Measurements from ENCODE around the gene ZNF599.
"Not testable (repeated sequence)": the region's sequence is repeated elsewhere in the genome, so short reads cannot be mapped to it uniquely, and the experiment has no call there.

The ZNF599 gene

DNA sequence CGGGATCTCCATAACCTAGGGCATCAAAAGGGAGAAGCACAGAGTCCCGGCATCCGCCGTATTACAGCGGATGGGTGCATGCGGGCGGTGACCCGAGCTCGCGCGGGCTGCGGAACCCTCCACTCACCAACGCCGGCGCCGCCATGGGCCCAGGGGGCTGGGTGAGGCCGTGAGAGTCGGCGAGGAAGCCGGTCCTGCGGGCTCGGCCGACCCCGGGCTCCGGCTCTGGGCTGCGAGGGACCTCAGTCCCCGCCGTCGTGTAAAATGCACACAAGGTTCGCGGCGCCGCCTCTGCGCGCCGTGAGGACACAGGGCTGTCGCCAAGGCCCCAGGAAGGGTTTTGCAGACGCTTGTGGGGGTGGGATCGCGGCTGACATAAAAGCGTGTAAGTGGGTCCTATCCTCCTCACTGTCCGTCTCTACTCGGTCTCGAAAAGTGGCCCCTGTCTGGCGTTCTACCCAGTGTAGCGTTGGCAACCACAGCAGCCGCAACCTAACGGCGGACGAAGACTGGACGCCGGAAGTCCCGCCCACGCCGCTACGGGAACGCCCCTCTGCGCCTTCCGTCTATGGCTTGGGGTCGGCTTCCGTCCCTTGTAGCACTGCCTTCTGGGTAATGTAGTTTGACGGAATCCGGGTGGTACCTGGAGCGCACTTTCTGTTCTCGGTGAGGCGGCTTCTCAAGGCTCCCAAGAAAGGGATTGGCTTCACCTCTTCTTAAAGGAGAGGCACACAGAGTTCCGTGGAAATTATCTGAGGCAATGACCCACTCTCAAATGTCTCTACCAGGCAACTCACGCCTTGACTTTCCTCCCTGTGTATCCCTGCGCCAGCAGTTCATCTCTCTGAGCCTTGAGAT, at the start of gene ZNF599:
Gene ZNF599 (minus strand): TSS at position 519 of the 858 bp plus-strand sequence. CDS start 374 bp downstream, at position 145.
- DNase-seq (ENCODE audit: low read depth) = peak; percentile 81

DNA sequence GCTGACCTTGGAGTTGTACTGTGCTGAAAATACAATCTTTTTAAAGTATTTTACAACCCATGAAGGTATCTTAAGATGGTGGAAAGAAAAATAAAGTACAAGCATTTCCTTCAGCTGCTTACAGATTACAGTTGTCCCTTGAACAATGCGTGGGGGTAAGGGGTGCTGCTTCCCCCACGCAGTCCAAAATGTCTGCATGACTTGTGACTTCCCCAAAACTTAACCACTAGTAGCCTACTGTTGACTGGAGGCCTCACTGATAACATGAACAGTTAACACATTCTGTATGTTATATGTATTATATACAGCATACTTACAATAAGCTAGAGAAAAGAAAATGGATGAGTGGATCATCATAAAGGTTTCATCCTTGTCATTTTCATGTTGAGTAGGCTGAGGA, 45.3 kb upstream of the ZNF599 start:
- no peak for DNase-seq (ENCODE audit: low read depth)

DNA sequence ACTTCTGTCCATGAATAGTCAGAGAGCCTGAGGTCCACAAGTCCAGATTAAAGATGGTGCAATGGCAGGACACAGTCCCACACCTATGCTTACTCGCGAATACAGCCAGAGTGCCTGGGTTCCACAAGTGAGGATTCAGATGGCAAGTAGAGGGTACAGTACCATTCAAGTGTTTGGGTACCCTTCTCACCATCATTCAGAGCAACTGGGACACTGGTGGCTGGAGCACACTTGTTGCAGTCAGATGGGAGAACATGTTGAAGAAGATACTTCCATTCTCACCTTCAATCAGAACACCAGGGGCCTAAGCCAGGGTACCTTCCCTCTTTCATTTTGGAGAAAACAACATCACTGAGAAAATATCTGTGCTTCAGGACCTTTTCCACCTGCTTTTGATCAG, 43.7 kb upstream of the ZNF599 start:
- no peak for DNase-seq (ENCODE audit: low read depth)

DNA sequence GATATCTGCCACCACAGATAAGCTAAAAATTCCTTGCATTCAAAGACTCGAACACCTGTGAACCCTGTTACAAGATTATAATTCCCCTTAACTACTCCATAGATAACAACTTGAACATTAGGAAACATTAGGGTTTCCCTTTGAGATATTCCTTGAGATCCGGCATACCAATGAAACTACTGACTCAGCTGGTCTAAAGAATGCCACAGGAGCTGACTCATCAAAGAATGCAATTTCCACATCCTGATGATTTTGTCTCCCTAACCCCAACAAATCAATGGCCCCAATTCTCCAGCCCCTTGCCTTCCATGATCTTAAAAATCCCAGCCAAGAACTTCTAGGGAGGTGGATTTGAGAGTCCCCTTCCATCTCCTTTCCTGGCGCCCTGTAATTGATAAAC, 35.6 kb upstream of the ZNF599 start:
- DNase-seq (ENCODE audit: low read depth) = peak; percentile 5

DNA sequence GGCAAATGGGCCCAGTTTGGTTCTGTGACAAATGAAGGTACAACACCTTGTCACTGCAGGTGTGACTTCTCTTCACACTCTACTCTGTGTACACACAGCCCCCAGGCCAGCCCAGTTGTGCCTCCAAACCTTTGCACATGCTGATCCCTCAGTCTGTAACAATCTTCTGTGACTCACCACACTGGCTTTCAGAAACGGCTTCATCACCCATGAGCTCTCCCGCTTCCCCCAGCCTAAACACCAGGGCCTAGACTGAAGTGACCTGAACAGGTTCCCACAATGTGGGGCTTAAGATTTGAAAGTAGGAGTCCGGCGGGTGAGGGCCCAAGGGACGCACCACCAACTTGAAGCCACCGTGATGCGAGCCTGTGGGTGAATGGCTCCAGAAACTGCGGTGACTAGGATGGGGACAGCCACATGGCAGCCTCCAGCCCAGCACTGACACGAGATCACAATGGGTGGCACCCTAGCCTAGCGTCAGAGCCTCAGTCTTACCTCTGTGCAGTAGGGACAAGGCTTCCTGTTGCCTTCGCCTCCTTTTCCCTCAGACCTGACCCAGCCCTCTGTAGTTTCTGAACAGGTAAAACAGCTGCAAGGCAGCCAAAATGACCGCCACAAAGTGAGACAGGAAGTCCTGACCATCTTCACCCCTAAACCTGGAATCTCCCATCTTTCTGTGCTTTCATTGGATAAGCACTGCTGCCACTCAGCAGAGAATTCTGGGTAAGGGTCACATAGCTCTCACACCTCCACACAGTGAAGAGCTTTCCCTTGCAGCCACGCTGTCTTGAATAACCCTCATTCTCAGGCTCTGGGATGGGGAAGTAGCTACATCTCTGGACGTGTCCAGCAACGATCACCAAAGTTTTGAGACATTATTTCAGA, 34.2 kb upstream of the ZNF599 start:
- no peak for DNase-seq (ENCODE audit: low read depth)

DNA sequence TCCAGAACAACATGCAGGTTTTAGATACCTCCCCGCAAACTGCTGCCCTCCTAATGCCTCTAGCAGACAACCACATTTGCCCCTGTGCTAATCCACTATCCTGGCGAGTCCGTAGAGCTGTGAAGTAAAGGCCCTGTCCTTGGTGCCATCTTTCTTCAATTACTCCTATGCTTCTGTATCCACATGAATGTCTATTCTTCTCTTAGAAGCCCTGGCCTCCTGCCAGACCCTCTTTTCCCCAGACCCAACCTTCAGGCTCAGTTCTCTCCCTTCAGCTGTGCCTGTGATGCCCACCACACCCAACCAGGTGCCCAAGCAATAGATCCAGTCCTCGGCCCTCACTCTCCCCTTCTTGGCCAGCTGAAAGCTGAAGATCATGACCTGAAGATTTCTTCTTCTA, 31.1 kb upstream of the ZNF599 start:
- no peak for DNase-seq (ENCODE audit: low read depth)

DNA sequence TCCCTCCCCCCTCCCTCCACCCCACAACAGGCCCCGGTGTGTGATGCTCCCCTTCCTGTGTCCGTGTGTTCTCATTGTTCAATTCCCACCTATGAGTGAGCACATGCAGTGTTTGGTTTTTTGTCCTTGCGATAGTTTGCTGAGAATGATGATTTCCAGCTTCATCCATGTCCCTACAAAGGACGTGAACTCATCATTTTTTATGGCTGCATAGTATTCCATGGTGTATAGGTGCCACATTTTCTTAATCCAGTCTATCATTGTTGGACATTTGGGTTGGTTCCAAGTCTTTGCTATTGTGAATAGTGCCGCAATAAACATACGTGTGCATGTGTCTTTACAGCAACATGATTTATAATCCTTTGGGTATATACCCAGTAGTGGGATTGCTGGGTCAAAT, 23.9 kb upstream of the ZNF599 start:
- DNase-seq (ENCODE audit: low read depth) = not testable (repeated sequence)

DNA sequence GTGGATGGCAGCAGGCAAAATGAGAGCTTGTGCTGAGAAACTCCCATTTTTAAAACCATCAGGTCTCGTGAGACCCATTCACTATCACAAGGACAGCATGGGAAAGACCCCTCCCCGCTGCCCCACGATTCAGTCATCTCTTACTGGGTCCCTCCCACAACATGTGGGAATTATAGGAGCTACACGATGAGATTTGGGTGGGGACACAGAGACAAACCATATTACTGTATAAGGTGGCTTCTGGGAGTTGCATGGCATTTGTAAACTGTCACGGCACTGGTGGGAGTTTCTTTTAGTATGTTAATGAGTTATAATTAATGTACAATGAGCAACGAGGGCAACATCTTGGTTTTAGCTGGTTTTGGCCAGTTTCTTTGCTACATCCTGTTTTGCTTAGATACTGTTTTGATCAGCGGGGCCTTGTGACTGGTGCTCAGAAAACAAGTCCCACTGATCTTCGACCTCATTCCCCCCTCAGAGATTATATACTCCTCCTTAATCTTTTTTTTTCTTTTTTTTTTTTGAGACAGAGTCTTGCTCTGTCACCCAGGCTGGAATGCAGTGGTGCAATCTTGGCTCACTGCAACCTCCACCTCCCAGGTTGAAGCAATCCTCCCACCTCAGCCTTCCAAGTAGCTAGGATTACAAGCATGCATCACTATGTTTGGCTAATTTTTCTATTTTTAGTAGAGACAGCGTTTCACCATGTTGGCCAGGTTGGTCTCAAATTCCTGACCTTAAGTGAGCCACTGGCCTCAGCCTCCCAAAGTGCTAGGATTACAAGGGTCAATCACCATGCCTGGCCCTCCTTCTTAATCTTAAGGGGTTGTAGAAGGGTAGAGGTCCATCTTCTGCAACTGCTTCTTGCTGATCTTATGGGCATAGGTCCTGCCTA, 21.3 kb upstream of the ZNF599 start:
- DNase-seq (ENCODE audit: low read depth) = no peak

DNA sequence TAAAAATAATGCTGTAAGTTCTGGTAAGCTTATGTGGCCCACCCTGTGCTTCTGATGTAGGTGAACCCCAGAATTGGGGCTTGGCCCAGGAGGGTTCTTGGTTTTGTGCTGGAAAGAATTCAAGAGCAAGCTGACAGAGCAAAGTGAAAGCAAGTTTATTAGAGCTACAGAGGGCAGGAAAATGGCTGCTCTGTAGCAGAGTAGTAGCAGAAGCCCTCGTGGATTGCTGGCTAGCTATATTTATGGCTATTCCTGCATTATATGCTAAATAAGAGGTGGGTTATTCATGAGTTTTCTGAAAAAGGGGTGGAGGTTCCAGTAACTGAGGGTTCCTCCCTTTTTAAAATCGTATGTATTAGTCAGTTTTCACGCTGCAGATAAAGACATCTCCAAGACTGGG, 20.6 kb upstream of the ZNF599 start:
- DNase-seq (ENCODE audit: low read depth) = no peak

DNA sequence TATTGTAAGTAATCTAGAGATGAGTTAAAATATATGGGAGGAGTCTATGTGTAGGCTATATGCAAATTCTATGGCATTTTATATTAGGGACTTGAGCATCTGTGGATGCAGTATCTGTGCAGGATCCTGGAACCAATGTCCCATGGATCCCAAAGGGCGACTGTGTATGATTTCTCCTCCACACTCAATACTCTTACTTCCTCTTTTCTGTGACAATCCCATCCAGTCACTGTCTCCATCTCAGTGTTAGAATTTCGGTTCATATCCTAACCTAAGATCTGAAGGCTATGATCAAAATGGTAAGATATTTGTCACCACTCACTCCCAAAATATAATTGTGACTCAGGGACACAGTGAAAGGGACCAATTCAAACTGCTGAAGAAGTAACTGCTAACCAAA, 15.1 kb upstream of the ZNF599 start:
- DNase-seq (ENCODE audit: low read depth) = no peak

DNA sequence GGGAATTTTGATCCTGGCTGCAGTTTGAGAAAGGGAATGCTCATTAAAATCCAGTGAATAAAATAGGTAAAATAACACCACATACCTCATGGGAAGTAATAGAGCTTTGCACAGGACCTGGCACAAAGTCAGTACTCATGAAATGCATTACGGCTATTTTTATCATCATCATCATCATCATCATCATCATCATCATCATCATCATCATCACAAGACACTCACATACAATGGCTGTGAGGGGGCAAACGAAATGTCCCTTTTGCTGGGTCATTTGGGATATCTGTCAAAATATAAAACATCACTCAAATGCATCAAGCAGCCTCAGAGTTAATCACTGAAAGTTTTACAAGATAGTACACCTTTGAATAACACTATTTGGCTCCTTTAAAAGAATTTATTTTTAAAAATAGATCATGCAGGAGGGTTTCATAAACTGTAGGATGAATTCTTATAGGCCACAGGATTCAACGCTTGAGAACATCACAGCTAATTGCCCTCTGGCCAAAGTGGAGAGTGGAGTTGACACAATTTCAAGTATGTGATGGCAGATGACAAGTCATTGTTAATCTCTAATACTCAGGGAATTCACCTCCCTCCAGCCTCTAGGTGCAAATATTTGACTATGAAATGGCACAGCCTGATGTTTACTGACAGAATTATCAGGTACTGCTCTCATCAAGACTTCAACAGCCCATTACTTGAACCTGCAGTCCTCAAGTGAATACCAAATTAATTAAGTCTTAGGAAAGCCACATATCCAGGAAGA, 14.2 kb upstream of the ZNF599 start:
- DNase-seq (ENCODE audit: low read depth) = no peak

DNA sequence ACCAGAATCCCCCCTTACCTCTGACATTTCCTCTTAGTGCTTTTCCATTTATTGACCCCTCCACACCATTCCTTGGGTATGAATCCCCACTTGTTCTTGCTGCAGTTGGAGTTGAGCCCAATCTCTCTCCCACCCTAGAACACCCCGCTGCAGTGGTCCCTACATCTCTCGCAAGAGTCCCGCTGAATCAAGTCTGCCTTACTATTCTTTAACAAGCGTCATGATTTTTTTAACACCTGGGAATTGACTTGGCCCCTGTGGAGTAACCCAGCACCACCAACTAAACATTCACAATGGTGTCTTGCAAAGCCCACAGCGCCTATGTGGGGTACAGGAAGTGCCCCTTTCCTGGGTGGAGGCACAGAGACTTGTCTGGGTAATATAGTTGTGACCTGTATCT, 13.2 kb upstream of the ZNF599 start:
- no peak for DNase-seq (ENCODE audit: low read depth)

DNA sequence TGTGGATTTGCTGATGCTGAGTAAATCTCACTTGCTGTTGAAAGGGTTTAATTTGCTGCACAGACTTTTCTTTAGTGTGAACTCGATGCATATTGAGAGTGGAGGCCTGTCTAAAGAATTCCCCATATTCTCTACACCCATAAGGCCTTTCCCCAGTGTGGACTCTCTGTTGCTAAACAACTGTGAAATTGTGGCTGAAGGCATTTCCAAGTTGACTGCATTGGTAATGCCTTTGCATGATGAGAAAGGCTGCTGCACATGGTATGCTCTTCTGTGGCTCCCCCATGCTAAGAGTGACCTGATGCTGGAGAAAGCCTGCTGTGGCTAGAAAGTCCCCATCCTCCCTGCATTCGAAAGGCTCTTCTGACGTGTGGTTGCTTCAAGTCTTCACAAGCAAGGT, 6.6 kb upstream of the ZNF599 start:
- DNase-seq (ENCODE audit: low read depth) = no peak

DNA sequence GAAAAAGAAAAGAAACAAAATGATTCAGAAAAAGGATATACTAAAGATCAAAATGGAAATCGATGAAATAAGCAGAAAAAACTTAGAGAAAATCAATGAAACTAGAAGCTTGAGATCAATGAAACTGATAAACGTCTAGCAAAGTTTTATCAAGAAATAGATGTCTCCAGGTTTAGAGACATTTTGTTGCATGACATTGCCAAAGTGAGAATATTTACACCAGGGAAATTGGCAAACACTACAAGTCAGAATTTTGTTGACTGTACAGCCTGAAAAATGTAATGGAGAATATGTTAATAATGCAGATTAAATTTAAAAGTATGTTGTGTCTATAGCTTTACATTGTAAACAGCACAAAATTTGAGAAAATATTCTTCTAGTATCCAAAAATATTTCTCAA, 5.3 kb upstream of the ZNF599 start:
- DNase-seq (ENCODE audit: low read depth) = no peak

DNA sequence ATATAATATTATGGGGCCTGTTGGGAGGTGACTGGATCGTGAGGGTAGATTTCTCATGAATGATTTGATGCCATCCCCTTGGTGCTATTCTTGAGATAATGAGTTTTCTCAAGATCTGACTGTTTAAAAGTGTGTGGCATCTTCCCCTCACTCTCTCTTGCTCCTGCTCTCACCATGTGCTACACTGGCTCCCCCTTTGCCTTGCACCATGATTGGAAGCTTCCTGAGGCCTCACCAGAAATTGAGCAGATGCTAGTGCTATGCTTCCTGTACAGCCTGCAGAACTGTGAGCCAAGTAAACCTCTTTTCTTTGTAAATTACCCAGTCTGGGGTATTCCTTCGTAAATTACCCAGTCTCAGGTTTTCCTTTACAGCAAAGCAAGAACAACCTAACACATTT, 1.8 kb upstream of the ZNF599 start:
- DNase-seq (ENCODE audit: low read depth) = no peak

DNA sequence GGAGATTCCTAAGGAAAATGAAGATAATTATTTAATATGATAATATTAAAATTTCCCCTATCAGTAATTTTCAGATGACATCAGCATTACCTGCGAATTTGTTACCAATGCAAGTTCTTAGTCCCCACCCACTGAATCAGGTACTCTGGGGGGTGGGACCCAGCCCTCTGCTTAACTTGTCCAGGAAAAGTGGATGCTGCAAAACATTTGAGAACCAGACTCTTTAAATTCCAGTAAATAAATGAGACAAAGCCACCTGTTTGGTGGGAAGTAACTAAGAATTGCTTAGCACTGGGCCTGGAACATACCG, 495 bp upstream of the ZNF599 start:
- DNase-seq (ENCODE audit: low read depth) = no peak

DNA sequence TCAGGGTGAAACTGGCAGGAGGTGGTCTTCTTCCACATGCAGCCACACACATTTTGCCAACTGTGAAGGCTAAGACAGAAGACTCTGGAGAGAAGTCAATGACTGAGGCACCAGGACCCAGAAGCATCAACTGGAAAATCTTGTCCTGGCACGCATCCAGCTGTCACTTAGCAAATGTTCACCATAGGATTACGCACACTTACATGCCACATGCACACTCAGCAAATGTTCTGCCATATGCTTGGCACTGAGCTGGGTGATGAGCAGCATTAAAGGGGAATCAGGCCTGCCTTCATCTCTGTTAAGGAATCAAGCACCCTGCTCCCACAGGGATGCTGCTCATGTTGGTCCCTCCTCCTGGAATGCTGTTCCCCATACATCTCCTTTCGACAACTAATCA, 5.1 kb downstream of the ZNF599 start:
- DNase-seq (ENCODE audit: low read depth) = no peak

DNA sequence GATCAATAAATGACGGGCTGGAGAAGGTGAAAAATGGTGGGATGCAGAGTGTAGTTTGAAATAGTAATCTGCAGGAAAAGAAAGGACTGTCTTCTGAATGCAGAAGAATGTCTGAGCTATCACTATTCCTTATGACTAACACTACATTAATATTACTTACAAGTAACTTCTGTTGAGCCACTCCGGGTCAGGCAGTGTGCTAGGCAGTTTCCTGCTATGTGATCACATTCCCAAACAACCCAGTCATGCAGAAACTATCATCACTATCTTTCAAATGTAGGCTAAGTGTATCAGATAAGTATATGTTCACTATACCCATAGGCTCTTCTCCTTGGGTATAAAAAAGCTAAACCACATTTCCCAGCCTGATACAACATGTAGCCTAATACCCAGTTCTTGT, 6.6 kb downstream of the ZNF599 start:
- no peak for DNase-seq (ENCODE audit: low read depth)

DNA sequence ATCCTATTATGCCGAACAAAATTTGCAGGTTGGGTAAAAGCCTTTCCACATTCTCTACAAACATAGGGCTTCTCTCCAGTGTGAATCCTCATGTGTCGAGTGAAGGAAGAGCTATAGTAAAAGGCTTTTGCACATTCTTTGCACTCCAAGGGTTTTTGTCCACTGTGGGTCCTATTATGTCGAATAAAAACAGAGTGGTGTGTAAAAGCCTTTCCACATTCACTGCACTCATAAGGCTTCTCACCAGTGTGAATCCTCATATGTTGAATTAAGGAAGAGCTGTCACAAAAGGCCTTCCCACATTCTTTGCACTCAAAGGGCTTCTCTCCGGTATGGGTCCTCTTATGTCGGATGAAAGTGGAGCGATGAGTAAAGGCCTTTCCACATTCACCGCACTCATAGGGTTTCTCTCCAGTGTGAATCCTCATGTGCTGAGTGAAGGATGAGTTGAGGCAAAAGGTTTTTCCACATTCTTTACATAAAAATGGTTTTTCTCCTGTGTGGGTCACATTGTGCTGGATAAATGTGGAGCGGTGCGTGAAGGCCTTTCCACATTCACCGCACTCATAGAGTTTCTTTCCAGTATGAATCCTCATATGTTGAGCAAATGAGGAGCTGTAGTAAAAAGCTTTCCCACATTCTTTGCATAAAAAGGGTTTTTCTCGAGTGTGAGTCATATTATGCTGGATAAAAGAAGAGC, 13.6 kb downstream of the ZNF599 start:
- DNase-seq (ENCODE audit: low read depth) = no peak

DNA sequence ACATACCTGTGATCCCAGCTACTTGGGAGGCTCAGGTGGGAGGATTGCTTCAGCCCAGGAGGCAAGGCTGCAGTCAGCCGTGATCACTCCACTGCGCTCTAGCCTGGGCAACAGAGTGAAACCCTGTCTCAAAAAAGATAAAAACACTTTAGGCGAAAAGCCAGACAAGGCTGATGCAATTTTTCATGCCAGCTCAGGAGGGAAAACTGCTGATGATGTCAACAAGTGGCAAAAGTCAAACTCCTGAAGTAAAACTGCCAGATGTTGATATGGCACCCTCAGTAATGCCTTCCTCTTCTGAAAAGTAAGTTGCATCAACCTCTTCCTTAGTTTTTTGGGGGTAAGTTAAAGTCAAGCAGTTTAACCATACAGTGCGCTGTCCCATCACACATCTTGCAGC, 15.6 kb downstream of the ZNF599 start:
- no peak for DNase-seq (ENCODE audit: low read depth)

Measured in stromal cell of bone marrow (primary cell).